Measurements from ENCODE around the gene RPS8. TPM values are rescaled to one million over a fixed set of nuclear protein-coding genes. Genes with fewer than 3 reads are reported as not detected.

RPS8 gene
- total RNA-seq, 1 donor from 2014 or later, result 4,281 TPM

DNA sequence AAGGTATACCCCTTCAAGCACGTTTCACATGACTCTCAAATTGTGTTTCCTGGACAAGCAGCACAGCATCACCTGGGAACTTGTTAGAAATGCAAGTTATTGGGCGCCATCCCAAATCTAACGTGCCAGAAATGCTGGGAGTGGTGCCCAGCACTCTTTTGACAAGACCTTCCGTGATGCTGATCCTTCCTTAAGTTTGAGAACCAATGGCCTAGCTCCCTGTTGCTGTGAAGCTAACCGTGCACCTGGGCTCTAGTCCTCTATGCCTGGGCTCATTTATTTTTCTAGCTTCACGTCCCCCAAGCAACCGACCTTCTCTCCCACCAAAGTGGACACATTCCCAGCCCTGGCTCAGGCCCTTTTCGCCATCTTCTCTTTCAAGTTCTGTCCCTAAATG is 8.4 kb downstream of the RPS8 start:
- Histone ChIP-seq H2AFZ (replicated peaks) (peak overlapping the region; percentile 87), H3F3A (ENCODE audit: low read depth) (peaks cover 66% of the 10 kb centered on the region), H3K27ac (no peak overlapping the region), H3K36me3 (no peaks in the 10 kb centered on the region), H3K4me1 (peaks cover 18% of the 10 kb centered on the region), H3K4me3 (peak overlapping the region; percentile 40), H3K9ac (no peak overlapping the region), H4K20me1 (ENCODE audit: low read depth) (peaks cover 15% of the 10 kb centered on the region), H3K27me3 (peaks cover 36% of the 10 kb centered on the region), H3K9me3 (ENCODE audit: low read depth) (no peaks in the 10 kb centered on the region), H3K79me2 (ENCODE audit: low read depth) (peaks cover 2% of the 10 kb centered on the region), H3K4me2 (peak overlapping the region; percentile 76)
- H3K27ac Mint-ChIP-seq, result peak overlapping the region; percentile 60
- H3K9me3 Mint-ChIP-seq, result no peaks in the 10 kb centered on the region
- no peak for TF ChIP-seq EZH2 (IDR thresholded peaks at IDR 0.05)
- no peak for TF ChIP-seq EZH2phosphoT487 (IDR thresholded peaks at IDR 0.05)
- TF ChIP-seq, protein P1, sequence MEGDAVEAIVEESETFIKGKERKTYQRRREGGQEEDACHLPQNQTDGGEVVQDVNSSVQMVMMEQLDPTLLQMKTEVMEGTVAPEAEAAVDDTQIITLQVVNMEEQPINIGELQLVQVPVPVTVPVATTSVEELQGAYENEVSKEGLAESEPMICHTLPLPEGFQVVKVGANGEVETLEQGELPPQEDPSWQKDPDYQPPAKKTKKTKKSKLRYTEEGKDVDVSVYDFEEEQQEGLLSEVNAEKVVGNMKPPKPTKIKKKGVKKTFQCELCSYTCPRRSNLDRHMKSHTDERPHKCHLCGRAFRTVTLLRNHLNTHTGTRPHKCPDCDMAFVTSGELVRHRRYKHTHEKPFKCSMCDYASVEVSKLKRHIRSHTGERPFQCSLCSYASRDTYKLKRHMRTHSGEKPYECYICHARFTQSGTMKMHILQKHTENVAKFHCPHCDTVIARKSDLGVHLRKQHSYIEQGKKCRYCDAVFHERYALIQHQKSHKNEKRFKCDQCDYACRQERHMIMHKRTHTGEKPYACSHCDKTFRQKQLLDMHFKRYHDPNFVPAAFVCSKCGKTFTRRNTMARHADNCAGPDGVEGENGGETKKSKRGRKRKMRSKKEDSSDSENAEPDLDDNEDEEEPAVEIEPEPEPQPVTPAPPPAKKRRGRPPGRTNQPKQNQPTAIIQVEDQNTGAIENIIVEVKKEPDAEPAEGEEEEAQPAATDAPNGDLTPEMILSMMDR (IDR thresholded peaks at IDR 0.05), result no peak
- peaks cover 19% of the 10 kb centered on the region for H3K4me1 Mint-ChIP-seq
- H3K4me3 Mint-ChIP-seq, result peak overlapping the region; percentile 77
- peaks cover 19% of the 10 kb centered on the region for H3K36me3 Mint-ChIP-seq
- H3K27me3 Mint-ChIP-seq (ENCODE audit: insufficient read depth, low read depth), result peaks cover 10% of the 10 kb centered on the region
- no peak for DNase-seq (ENCODE audit: low spot score)

DNA sequence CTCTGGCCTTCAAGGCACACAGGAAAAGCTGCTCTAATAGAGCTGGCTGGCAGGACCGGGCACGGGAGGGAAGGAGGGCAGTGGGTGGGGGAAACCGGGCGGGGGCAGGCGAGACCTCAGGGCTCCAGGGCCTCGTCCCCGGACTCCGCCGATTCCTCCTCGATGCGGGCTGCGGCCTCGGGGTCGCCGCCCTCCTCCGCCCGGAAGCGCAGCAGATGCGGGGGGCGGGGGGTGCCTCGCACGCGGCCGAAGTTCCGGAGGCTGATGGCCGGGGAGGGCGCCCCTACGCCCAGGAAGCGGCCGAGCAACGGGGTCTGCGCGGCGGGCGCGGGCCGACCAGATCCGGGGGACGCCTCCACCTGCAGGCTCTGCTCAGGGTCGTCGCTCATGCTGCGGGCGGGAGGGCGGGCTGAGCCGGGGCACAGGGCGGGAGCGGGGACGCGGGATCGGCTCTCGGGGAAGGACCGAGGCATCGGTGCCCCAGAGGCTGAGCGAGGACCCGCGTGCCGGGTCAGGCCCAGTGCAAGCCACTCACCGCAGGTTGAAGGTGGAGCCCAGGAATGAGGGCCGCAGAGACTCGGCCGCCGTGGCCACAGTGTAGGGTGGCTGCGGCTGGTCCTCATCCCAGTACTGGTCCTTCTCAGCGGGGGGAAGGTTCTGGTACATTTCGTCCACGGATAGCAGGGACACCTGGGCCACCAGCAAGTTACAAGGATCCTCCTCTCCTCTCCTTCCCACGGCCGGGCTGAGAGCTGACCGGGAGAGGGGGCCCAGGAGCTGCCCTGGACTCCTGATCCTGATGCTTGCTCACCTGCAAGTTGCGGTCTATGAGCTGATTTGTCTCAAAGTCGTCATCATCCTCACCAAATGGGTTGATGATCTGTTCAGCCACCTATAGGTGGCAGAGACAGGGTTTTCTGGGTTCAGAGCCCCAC is 9.0 kb downstream of the RPS8 start:
- peak overlapping the region; percentile 87 for H2AFZ ChIP-seq (replicated peaks)
- peaks cover 8% of the 10 kb centered on the region for H4K20me1 ChIP-seq (ENCODE audit: low read depth)
- peak overlapping the region; percentile 60 for H3K27ac Mint-ChIP-seq
- H3K79me2 ChIP-seq (ENCODE audit: low read depth), result no peaks in the 10 kb centered on the region
- H3K36me3 ChIP-seq, result no peaks in the 10 kb centered on the region
- peaks cover 59% of the 10 kb centered on the region for H3F3A ChIP-seq (ENCODE audit: low read depth)
- peaks cover 10% of the 10 kb centered on the region for H3K27me3 Mint-ChIP-seq (ENCODE audit: insufficient read depth, low read depth)
- no peak overlapping the region for H3K9ac ChIP-seq
- peak overlapping the region; percentile 76 for H3K4me2 ChIP-seq
- H3K4me1 Mint-ChIP-seq, result peaks cover 19% of the 10 kb centered on the region
- no peak overlapping the region for H3K27ac ChIP-seq
- peaks cover 36% of the 10 kb centered on the region for H3K27me3 ChIP-seq
- H3K4me1 ChIP-seq, result peaks cover 18% of the 10 kb centered on the region
- peak; percentile 78 for DNase-seq (ENCODE audit: low spot score)
- peak overlapping the region; percentile 77 for H3K4me3 Mint-ChIP-seq
- H3K9me3 ChIP-seq (ENCODE audit: low read depth), result no peaks in the 10 kb centered on the region
- no peak for TF ChIP-seq EZH2phosphoT487 (IDR thresholded peaks at IDR 0.05)
- TF ChIP-seq, protein P1 (IDR thresholded peaks at IDR 0.05), result peak; percentile 17
- no peaks in the 10 kb centered on the region for H3K9me3 Mint-ChIP-seq
- peaks cover 15% of the 10 kb centered on the region for H3K36me3 Mint-ChIP-seq
- H3K4me3 ChIP-seq, result peak overlapping the region; percentile 40

DNA sequence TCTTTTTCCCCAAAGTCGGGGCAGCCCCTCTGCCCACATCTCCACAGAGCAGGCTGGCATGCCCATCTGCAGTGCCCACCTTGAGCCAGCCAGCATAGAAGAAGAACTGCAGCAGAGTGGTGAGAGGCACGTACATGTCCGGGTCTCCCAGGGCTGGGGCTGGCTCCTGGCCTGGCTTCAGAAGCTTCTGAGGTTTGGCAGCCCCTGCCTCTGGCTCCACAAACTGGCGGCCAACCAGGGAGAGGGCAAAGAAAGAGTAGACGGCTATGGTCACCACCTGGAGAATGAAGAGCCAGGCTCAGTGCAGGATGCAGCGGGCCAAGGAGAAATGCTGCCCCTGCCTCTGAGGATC is 9.7 kb downstream of the RPS8 start:
- Mint-ChIP-seq H3K27me3 (ENCODE audit: insufficient read depth, low read depth) (peaks cover 10% of the 10 kb centered on the region), H3K27ac (no peak overlapping the region), H3K4me3 (peak overlapping the region; percentile 64), H3K4me1 (peaks cover 23% of the 10 kb centered on the region), H3K9me3 (no peaks in the 10 kb centered on the region), H3K36me3 (peaks cover 13% of the 10 kb centered on the region)
- no peak overlapping the region for H3K27ac ChIP-seq
- H3K36me3 ChIP-seq, result no peaks in the 10 kb centered on the region
- DNase-seq (ENCODE audit: low spot score), result no peak
- no peaks in the 10 kb centered on the region for H3K9me3 ChIP-seq (ENCODE audit: low read depth)
- TF ChIP-seq, protein P1 (IDR thresholded peaks at IDR 0.05), result no peak
- TF ChIP-seq EZH2 (IDR thresholded peaks at IDR 0.05), result no peak
- no peak for TF ChIP-seq EZH2phosphoT487 (IDR thresholded peaks at IDR 0.05)
- peaks cover 53% of the 10 kb centered on the region for H3F3A ChIP-seq (ENCODE audit: low read depth)
- peaks cover 7% of the 10 kb centered on the region for H4K20me1 ChIP-seq (ENCODE audit: low read depth)
- peaks cover 18% of the 10 kb centered on the region for H3K4me1 ChIP-seq
- peaks cover 36% of the 10 kb centered on the region for H3K27me3 ChIP-seq
- H3K4me3 ChIP-seq, result no peak overlapping the region
- H3K4me2 ChIP-seq, result peak overlapping the region; percentile 76
- H3K9ac ChIP-seq, result no peak overlapping the region
- H2AFZ ChIP-seq (replicated peaks), result no peak overlapping the region
- H3K79me2 ChIP-seq (ENCODE audit: low read depth), result no peaks in the 10 kb centered on the region
